Fibroblast of lung (primary cell): ENCODE measurements around the gene KCNT1. TPM values are rescaled to one million over a fixed set of nuclear protein-coding genes. Genes with fewer than 3 reads are reported as not detected.

Experiments used
- DNase-seq, 2 donors: peaks; one replicate each; pipeline versions ENCODE4 v3.0.0 to v3.0.0-alpha.2; 2010; ENCODE audit warnings: low read depth in 2 of 2
- H2AFZ ChIP-seq: 2 replicates; pipeline ENCODE4 v1.5.1; 2012; ENCODE audit warnings: low read length, control low read depth, inconsistent platforms
- H3K27ac ChIP-seq: 2 replicates; pipeline ENCODE4 v1.5.1; 2011; ENCODE audit warnings: low read length, control low read depth; ENCODE audit not compliant: insufficient read depth
- H3K27me3 ChIP-seq: 2 replicates; pipeline ENCODE4 v1.5.1; 2011; ENCODE audit warnings: mild to moderate bottlenecking, low read length; ENCODE audit not compliant: control insufficient read depth, insufficient read depth
- H3K36me3 ChIP-seq: 2 replicates; pipeline ENCODE4 v1.5.1; 2011; ENCODE audit warnings: low read length; ENCODE audit not compliant: control insufficient read depth, insufficient read depth
- H3K4me1 ChIP-seq: 2 replicates; pipeline ENCODE4 v1.5.1; 2011; ENCODE audit warnings: low read length; ENCODE audit not compliant: control insufficient read depth, insufficient read depth; ENCODE audit errors: extremely low read depth
- H3K4me2 ChIP-seq: 2 replicates; pipeline ENCODE4 v1.5.1; 2011; ENCODE audit warnings: low read length, control low read depth; ENCODE audit not compliant: insufficient read depth; ENCODE audit errors: extremely low read depth
- H3K4me3 ChIP-seq, 4 experiments: fragments of 200-600 bp in 1 of 4; sonication (generic) in 1 of 4; replicated peaks in 1 of 4; 2 replicates each; pipeline ENCODE4 v1.5.1; 2011 to 2016; ENCODE audit warnings: low read length in 4 of 4, low read depth in 3 of 4, mild to moderate bottlenecking in 3 of 4, control low read depth in 2 of 4, inconsistent platforms in 1 of 4, mixed read lengths in 1 of 4; ENCODE audit not compliant: insufficient read depth in 1 of 4; ENCODE audit errors: control extremely low read depth in 1 of 4
- H3K79me2 ChIP-seq: 2 replicates; pipeline ENCODE4 v1.5.1; 2012; ENCODE audit warnings: mild to moderate bottlenecking, low read length, inconsistent platforms; ENCODE audit not compliant: control insufficient read depth, insufficient read depth
- H3K9ac ChIP-seq: 2 replicates; pipeline ENCODE4 v1.5.1; 2011; ENCODE audit warnings: mild to moderate bottlenecking, low read length, control low read depth; ENCODE audit not compliant: insufficient read depth
- H3K9me3 ChIP-seq: 2 replicates; pipeline ENCODE4 v1.5.1; 2012; ENCODE audit warnings: low read depth, low read length; ENCODE audit not compliant: control insufficient read depth, insufficient read depth
- H4K20me1 ChIP-seq: 2 replicates; pipeline ENCODE4 v1.5.1; 2011; ENCODE audit warnings: low read length; ENCODE audit not compliant: control insufficient read depth, insufficient read depth; ENCODE audit errors: extremely low read depth
- EZH2 ChIP-seq: IDR thresholded peaks from 2 replicates; pipeline ENCODE4 v1.5.1; 2012; ENCODE audit warnings: low read length, control low read depth, mild to moderate bottlenecking; ENCODE audit errors: missing control alignments
- polyA plus RNA-seq, 2 donors: library from polyadenylated mRNA; depleted of rRNA in 1 of 2; stranded (reverse) in 1 of 2; unstranded in 1 of 2; fragments of >200 nt; gene quantifications; 2 replicates each; pipeline ENCODE4 v1.2.1, GENCODE V29; 2011 to 2012; ENCODE audit warnings: missing spikeins in 1 of 2
- total RNA-seq: library from RNA; depleted of rRNA; stranded (reverse); fragments of >200 nt; gene quantifications from 2 replicates; pipeline ENCODE4 v1.2.1, GENCODE V29; 2014
- TF ChIP-seq, protein P1 (sequence below), 2 donors: IDR thresholded peaks in 1 of 2; conservative IDR thresholded peaks in 1 of 2; 1 replicate in 1 of 2; 2 replicates in 1 of 2; pipeline ENCODE4 v1.5.1; 2011 to 2012; ENCODE audit warnings: low read length in 2 of 2, control low read depth in 1 of 2, inconsistent platforms in 1 of 2, low read depth in 1 of 2, mild to moderate bottlenecking in 1 of 2

KCNT1 gene
- total and polyA plus RNA-seq, 2 donors (not counting 1 experiment from before 2014, with no cell fraction given): not detected

DNA sequence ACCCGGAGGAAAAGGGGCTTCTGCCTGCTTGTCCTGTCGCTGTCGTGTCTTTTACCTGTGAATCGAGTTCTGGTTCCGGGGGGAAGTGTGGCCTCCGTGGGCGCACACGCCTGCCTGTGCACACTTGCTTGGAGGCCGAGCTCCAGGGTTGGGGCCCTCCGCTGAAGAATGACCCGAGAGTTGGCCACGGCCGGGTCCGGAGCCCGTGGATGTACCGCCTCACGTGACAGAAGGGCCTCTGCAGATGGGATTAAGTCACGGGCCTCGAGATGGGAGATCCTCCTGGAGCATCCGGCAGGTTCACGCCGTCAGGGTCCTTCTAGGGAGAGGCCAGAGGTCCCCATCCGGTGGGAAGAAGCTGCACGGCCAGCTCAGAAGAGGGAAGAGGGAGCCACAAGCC, 81.0 kb downstream of the KCNT1 start:
- H3K4me2 ChIP-seq: no peak overlapping the region
- H3K79me2 ChIP-seq: no peaks in the 10 kb centered on the region
- no peaks in the 10 kb centered on the region for H3K27me3 ChIP-seq
- DNase-seq: no peak
- no peaks in the 10 kb centered on the region for H3K9me3 ChIP-seq
- H3K4me3 ChIP-seq: no peak overlapping the region
- no peak overlapping the region for H3K9ac ChIP-seq
- no peak overlapping the region for H3K27ac ChIP-seq
- H3K36me3 ChIP-seq: no peaks in the 10 kb centered on the region
- no peaks in the 10 kb centered on the region for H4K20me1 ChIP-seq
- no peaks in the 10 kb centered on the region for H3K4me1 ChIP-seq
- no peak overlapping the region for H2AFZ ChIP-seq
- no peak for TF ChIP-seq EZH2

DNA sequence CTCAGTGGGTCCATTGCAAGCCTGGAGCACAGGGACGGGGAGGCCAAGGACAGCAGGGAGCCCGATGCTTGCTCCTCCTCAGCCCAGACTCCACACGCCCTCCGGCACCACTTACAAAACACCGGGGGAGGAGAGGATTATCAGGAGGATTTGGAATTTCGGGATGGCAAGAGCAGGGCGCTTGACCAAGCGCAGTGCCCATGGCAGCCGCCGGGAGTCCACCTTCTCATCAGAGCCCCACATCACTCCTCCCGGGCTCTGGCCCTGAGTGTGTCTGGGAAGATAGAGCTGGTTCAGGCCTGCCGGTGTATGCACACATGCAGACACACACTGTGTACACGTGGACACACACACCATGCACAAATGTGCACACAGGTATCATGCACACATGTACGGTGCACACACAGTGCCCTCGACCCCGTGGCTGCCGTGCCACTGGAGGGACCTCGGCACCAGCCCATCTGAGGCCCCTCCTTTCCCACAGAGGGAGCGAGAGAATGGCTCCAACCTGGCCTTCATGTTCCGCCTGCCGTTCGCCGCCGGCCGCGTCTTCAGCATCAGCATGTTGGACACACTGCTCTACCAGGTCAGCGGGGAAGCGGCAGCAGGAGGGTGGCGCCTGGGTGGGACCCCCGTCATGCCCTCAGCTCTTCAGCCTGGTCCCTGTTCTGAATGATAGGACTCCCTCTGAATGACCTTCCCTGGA, 81.7 kb downstream of the KCNT1 start:
- Histone ChIP-seq H3K4me3 (no peak overlapping the region), H3K27ac (no peak overlapping the region), H3K36me3 (no peaks in the 10 kb centered on the region), H3K27me3 (no peaks in the 10 kb centered on the region), H3K9me3 (no peaks in the 10 kb centered on the region), H2AFZ (no peak overlapping the region), H4K20me1 (no peaks in the 10 kb centered on the region), H3K4me1 (no peaks in the 10 kb centered on the region), H3K4me2 (no peak overlapping the region), H3K9ac (no peak overlapping the region), H3K79me2 (no peaks in the 10 kb centered on the region)
- TF ChIP-seq, protein P1, sequence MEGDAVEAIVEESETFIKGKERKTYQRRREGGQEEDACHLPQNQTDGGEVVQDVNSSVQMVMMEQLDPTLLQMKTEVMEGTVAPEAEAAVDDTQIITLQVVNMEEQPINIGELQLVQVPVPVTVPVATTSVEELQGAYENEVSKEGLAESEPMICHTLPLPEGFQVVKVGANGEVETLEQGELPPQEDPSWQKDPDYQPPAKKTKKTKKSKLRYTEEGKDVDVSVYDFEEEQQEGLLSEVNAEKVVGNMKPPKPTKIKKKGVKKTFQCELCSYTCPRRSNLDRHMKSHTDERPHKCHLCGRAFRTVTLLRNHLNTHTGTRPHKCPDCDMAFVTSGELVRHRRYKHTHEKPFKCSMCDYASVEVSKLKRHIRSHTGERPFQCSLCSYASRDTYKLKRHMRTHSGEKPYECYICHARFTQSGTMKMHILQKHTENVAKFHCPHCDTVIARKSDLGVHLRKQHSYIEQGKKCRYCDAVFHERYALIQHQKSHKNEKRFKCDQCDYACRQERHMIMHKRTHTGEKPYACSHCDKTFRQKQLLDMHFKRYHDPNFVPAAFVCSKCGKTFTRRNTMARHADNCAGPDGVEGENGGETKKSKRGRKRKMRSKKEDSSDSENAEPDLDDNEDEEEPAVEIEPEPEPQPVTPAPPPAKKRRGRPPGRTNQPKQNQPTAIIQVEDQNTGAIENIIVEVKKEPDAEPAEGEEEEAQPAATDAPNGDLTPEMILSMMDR (conservative IDR thresholded peaks at IDR 0.05 in 1 of 2, IDR thresholded peaks at IDR 0.05 in 1 of 2; ENCODE audit: low read depth in 1 of 2, low read length in 2 of 2): no peak
- TF ChIP-seq EZH2: no peak
- no peak for DNase-seq

DNA sequence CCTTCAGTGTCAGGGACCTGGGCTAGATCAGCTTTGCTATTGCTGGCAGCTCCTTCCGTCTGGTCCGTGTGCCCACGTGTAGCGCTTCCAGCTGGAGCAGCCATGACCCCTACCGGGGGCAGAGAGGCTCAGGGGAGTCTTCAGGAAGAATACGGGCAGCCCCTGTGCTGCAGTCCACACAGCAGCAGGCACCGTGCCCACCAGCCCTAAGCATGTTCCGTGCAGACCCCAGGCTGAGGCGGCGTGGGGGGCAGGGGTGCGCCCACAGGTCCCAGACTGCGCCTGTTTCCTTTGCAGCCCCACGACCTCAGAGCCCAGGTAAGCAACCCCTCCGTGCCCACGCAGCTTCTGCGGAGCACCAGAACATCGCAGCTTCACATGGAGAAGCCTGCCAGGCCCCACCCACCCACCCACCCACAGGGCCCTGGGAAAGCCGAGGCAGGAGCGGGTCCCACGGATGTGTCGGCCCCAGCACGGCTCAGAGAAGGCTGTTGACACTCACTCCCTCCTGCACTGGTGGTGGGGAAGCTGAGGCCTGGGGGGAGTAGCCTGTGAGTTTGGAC, 83.1 kb downstream of the KCNT1 start:
- Histone ChIP-seq H3K9ac (no peak overlapping the region), H4K20me1 (no peaks in the 10 kb centered on the region), H3K79me2 (no peaks in the 10 kb centered on the region), H2AFZ (no peak overlapping the region), H3K36me3 (no peaks in the 10 kb centered on the region), H3K4me2 (no peak overlapping the region), H3K27me3 (no peaks in the 10 kb centered on the region), H3K27ac (no peak overlapping the region), H3K9me3 (no peaks in the 10 kb centered on the region), H3K4me1 (no peaks in the 10 kb centered on the region), H3K4me3 (no peak overlapping the region)
- no peak for DNase-seq
- no peak for TF ChIP-seq EZH2
- TF ChIP-seq, protein P1 (conservative IDR thresholded peaks at IDR 0.05 in 1 of 2, IDR thresholded peaks at IDR 0.05 in 1 of 2; ENCODE audit: low read depth in 1 of 2, low read length in 2 of 2): no peak
